Glutamatergic neuron (in vitro differentiated cells): ENCODE data around the gene SPAG9. TPM values are rescaled to one million over a fixed set of nuclear protein-coding genes. Genes with fewer than 3 reads are reported as not detected.
"Not testable (repeated sequence)": the region's sequence is repeated elsewhere in the genome, so short reads cannot be mapped to it uniquely, and the experiment has no call there.

Experiments
- DNase-seq: peaks from one replicate; pipeline ENCODE4 v3.0.0; 2022
- H3K27ac Mint-ChIP-seq: one replicate; pipeline ENCODE4 v1.8.0; 2020; ENCODE audit warnings: mild to moderate bottlenecking, mixed read lengths, inconsistent platforms; ENCODE audit not compliant: unreplicated experiment
- H3K27me3 Mint-ChIP-seq: one replicate; pipeline ENCODE4 v1.8.0; 2020; ENCODE audit warnings: mild to moderate bottlenecking, moderate library complexity, mixed read lengths, inconsistent platforms; ENCODE audit not compliant: unreplicated experiment
- H3K36me3 Mint-ChIP-seq: one replicate; pipeline ENCODE4 v1.8.0; 2020; ENCODE audit warnings: mild to moderate bottlenecking, mixed read lengths, inconsistent platforms; ENCODE audit not compliant: unreplicated experiment
- H3K4me1 Mint-ChIP-seq: one replicate; pipeline ENCODE4 v1.8.0; 2020; ENCODE audit warnings: mild to moderate bottlenecking, low read depth, mixed read lengths, inconsistent platforms; ENCODE audit not compliant: unreplicated experiment
- H3K4me3 Mint-ChIP-seq: one replicate; pipeline ENCODE4 v1.8.0; 2020; ENCODE audit warnings: mild to moderate bottlenecking, mixed read lengths, inconsistent platforms; ENCODE audit not compliant: unreplicated experiment
- H3K9me3 Mint-ChIP-seq: one replicate; pipeline ENCODE4 v1.8.0; 2020; ENCODE audit warnings: mild to moderate bottlenecking, moderate library complexity, mixed read lengths, inconsistent platforms; ENCODE audit not compliant: unreplicated experiment
- total RNA-seq: library from RNA; stranded (reverse); fragmentation: NEBNext Ultra II Directional; extraction: Animal tissue kit (Norgen Biotek cat#: 25700); gene quantifications from one replicate; pipeline ENCODE4 v1.2.1, GENCODE V29; 2021; ENCODE audit not compliant: unreplicated experiment
- TF ChIP-seq, protein P1 (sequence below): fragments of 200-600 bp; sonication (generic); IDR thresholded peaks from one replicate; pipeline ENCODE4 v1.5.0; 2021; ENCODE audit not compliant: partially characterized antibody, unreplicated experiment

SPAG9 gene
- total RNA-seq, 1 donor from 2014 or later = 327 TPM

DNA sequence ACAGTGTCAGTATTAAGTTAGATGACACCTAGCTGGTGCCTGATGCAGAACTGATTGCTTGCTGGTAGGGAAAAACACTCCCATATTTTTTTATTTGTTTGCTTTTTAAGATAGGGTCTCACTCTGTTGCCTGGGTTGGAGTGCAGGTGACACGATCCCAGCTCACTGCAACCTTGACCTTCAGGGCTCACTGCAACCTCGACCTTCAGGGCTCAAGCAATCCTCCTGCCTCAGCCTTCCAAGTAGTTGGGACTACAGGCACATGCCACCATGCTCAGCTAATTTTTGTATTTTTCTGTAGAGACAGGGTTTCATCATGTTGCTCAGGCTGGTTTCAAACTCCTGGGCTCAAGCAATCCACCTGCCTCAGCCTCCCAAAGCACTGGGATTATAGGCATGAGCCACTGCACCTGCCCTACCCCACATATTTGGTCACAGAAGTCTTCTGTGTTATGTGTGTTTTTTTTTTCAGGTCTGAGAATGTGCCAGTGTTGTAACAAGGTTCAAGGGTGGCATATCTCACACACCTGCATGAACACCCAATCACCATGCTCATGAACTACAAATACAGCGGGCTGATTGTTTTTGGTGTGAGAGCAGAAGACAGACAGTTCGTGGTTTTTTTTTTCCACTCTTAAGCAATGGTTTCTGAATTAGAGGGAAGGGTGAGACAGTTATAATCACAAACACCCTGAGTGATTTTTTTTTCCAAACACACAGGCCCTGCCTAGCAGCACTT is 22.8 kb downstream of the SPAG9 start:
- Mint-ChIP-seq H3K9me3 (no peaks in the 10 kb centered on the region), H3K4me3 (no peak overlapping the region), H3K4me1 (no peaks in the 10 kb centered on the region), H3K27ac (no peak overlapping the region), H3K36me3 (no peaks in the 10 kb centered on the region), H3K27me3 (no peaks in the 10 kb centered on the region)
- TF ChIP-seq, protein P1, sequence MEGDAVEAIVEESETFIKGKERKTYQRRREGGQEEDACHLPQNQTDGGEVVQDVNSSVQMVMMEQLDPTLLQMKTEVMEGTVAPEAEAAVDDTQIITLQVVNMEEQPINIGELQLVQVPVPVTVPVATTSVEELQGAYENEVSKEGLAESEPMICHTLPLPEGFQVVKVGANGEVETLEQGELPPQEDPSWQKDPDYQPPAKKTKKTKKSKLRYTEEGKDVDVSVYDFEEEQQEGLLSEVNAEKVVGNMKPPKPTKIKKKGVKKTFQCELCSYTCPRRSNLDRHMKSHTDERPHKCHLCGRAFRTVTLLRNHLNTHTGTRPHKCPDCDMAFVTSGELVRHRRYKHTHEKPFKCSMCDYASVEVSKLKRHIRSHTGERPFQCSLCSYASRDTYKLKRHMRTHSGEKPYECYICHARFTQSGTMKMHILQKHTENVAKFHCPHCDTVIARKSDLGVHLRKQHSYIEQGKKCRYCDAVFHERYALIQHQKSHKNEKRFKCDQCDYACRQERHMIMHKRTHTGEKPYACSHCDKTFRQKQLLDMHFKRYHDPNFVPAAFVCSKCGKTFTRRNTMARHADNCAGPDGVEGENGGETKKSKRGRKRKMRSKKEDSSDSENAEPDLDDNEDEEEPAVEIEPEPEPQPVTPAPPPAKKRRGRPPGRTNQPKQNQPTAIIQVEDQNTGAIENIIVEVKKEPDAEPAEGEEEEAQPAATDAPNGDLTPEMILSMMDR = no peak
- DNase-seq = no peak

DNA sequence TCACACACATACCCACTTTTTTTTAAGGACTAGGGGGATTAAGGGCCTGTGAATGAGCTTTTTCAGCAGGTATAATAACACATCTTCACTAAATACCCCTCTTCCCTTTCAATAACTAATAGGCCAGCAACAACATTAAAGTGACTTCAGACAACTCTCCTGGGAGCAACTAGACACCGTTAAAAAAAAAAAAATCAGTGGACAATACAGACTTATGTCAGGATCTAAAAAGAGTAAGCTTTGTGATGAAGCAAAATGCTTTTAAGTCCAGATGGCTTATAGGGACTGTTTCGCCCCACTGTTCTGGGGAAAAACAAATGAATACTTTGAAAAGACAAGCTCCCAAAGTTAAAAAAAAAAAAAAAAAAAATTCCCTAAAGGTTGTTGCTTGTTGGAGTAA is 29.0 kb downstream of the SPAG9 start:
- Mint-ChIP-seq H3K27ac (peak overlapping the region; percentile 76), H3K9me3 (no peaks in the 10 kb centered on the region)

DNA sequence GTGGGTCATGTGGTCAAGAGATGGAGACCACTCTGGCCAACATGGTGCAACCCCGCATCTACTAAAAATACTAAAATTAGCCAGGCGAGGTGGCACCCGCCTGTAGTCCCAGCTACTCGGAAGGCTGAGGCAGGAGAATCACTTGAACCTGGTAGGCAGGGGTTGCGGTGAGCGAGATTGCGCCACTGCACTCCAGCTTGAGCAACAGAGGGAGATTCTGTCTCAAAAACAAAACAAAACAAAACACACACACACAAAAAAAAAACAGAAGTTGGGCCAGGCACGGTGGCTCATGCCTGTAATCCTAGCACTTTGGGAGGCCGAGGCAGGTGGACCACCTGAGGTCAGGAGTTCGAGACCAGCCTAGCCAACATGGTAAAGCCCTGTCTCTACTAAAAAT is 31.8 kb downstream of the SPAG9 start:
- not testable (repeated sequence) for H3K36me3 Mint-ChIP-seq, H3K4me3 Mint-ChIP-seq, H3K9me3 Mint-ChIP-seq, H3K4me1 Mint-ChIP-seq, DNase-seq, H3K27ac Mint-ChIP-seq, H3K27me3 Mint-ChIP-seq

More for the DNA sequence above, 29.0 kb downstream of the SPAG9 start:
- Mint-ChIP-seq H3K4me3 (peak overlapping the region; percentile 65), H3K27me3 (peaks cover 3% of the 10 kb centered on the region), H3K36me3 (no peaks in the 10 kb centered on the region), H3K4me1 (peaks cover 10% of the 10 kb centered on the region)
- DNase-seq = no peak
- TF ChIP-seq, protein P1 = no peak

DNA sequence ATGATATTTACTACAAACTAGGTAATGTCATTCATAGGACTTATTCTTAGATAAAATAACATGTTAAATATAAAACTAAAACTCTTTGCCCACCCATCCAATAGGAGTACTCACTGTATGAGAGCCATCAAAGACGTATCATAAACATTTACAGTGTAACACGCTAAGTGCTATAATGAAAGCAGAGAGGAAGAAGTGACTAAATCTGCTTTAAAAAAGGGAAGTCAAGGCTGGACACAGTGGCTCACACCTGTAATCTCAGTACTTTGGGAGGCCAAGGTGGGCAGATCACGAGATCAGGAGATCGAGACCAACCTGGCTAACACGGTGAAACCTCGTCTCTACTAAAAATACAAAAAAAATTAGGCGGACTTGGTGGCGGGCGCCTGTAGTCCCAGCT is 32.4 kb downstream of the SPAG9 start:
- Mint-ChIP-seq H3K27me3 (peaks cover 3% of the 10 kb centered on the region), H3K27ac (no peak overlapping the region), H3K9me3 (no peaks in the 10 kb centered on the region), H3K4me3 (no peak overlapping the region), H3K4me1 (peaks cover 10% of the 10 kb centered on the region), H3K36me3 (no peaks in the 10 kb centered on the region)
- no peak for DNase-seq
- TF ChIP-seq, protein P1 = no peak

DNA sequence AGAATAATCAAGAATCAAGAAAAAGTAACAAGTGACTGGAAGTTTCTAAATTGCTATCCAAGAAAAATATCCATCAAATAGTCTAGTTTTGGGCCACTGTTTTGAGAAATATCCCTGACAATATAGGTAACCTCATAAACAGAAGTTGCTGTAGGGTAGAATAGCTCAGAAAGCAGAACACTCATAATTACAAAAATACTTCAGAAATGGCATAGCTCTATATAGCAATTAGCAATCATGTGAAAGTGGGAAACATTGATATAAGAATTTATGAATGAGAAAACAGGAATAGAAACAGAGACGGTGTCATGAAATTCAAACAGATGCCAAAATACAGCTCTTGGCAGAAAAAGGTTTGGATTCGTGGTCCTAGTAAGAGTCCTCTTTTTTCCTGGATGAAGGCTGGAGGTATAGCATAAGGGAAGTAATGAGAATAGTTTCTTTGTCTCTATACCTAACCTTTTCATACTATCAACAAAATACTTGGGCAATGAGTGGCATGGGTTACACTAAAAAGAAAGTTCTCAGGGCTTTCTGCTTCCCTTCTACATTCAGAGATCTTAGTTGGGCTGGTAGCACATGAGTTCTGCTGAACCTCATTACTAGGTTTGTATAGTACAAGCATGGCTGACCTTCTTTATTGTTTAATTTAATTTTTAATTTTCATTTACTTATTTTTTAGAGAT is 33.5 kb downstream of the SPAG9 start:
- H3K36me3 Mint-ChIP-seq = no peaks in the 10 kb centered on the region
- TF ChIP-seq, protein P1 = no peak
- H3K27me3 Mint-ChIP-seq = peaks cover 3% of the 10 kb centered on the region
- no peak overlapping the region for H3K4me3 Mint-ChIP-seq
- peaks cover 10% of the 10 kb centered on the region for H3K4me1 Mint-ChIP-seq
- no peak overlapping the region for H3K27ac Mint-ChIP-seq
- no peak for DNase-seq
- peaks cover 1% of the 10 kb centered on the region for H3K9me3 Mint-ChIP-seq
